ENCODE results near the gene MOCOS. TPM values are rescaled to one million over a fixed set of nuclear protein-coding genes. Genes with fewer than 3 reads are reported as not detected.

The MOCOS gene
- total RNA-seq, 1 donor from 2014 or later = 1.9 TPM

GRCh38 chr18:36303211-36303844 is 116.0 kb downstream of the MOCOS start:
- Histone ChIP-seq H3K36me3 (ENCODE audit: insufficient read depth, low read length) (no peaks in the 10 kb centered on the region), H4K20me1 (ENCODE audit: insufficient read depth, low read length) (peaks cover 9% of the 10 kb centered on the region), H3K27me3 (ENCODE audit: insufficient read depth, low read length) (no peaks in the 10 kb centered on the region), H3K9ac (ENCODE audit: low read length) (no peak overlapping the region), H3K27ac (ENCODE audit: low read depth, low read length) (no peak overlapping the region), H2AFZ (ENCODE audit: low read depth, low read length) (no peak overlapping the region), H3K4me3 (ENCODE audit: insufficient read depth, low read depth, low read length) (no peak overlapping the region), H3K79me2 (ENCODE audit: insufficient read depth, low read length) (peaks cover 73% of the 10 kb centered on the region), H3K4me2 (ENCODE audit: low read length) (no peak overlapping the region), H3K4me1 (ENCODE audit: insufficient read depth, low read length) (peaks cover 11% of the 10 kb centered on the region), H3K9me3 (ENCODE audit: insufficient read depth, low read depth, low read length) (no peaks in the 10 kb centered on the region)
- TF ChIP-seq EZH2 (IDR thresholded peaks at IDR 0.05; ENCODE audit: insufficient read depth, low read length) (no peak), CTCF (IDR thresholded peaks at IDR 0.05; ENCODE audit: insufficient read depth, low read depth, low read length) (no peak)
- Mint-ChIP-seq H3K9me3 (ENCODE audit: unreplicated experiment) (no peaks in the 10 kb centered on the region), H3K27me3 (ENCODE audit: low read depth, unreplicated experiment) (peaks cover 28% of the 10 kb centered on the region), H3K36me3 (ENCODE audit: low read depth, unreplicated experiment) (no peaks in the 10 kb centered on the region), H3K4me1 (ENCODE audit: low read depth, unreplicated experiment) (peaks cover 36% of the 10 kb centered on the region), H3K27ac (ENCODE audit: unreplicated experiment) (peak overlapping the region; percentile 2), H3K4me3 (ENCODE audit: unreplicated experiment) (no peak overlapping the region)
- no peak for DNase-seq (ENCODE audit: low read depth)
- no peak for FAIRE-seq

GRCh38 chr18:36304723-36305122 is 117.4 kb downstream of the MOCOS start:
- FAIRE-seq = no peak
- peaks cover 23% of the 10 kb centered on the region for H3K4me1 ChIP-seq (ENCODE audit: insufficient read depth, low read length)
- Mint-ChIP-seq H3K27ac (ENCODE audit: unreplicated experiment) (no peak overlapping the region), H3K27me3 (ENCODE audit: low read depth, unreplicated experiment) (peaks cover 19% of the 10 kb centered on the region), H3K36me3 (ENCODE audit: low read depth, unreplicated experiment) (no peaks in the 10 kb centered on the region), H3K4me3 (ENCODE audit: unreplicated experiment) (no peak overlapping the region), H3K4me1 (ENCODE audit: low read depth, unreplicated experiment) (peaks cover 50% of the 10 kb centered on the region), H3K9me3 (ENCODE audit: unreplicated experiment) (no peaks in the 10 kb centered on the region)
- H3K27ac ChIP-seq (ENCODE audit: low read depth, low read length) = no peak overlapping the region
- peaks cover 6% of the 10 kb centered on the region for H4K20me1 ChIP-seq (ENCODE audit: insufficient read depth, low read length)
- DNase-seq (ENCODE audit: low read depth) = no peak
- no peak overlapping the region for H3K4me2 ChIP-seq (ENCODE audit: low read length)
- H3K36me3 ChIP-seq (ENCODE audit: insufficient read depth, low read length) = no peaks in the 10 kb centered on the region
- H3K9ac ChIP-seq (ENCODE audit: low read length) = no peak overlapping the region
- no peak for TF ChIP-seq EZH2 (IDR thresholded peaks at IDR 0.05; ENCODE audit: insufficient read depth, low read length)
- no peak for TF ChIP-seq CTCF (IDR thresholded peaks at IDR 0.05; ENCODE audit: insufficient read depth, low read depth, low read length)
- peaks cover 66% of the 10 kb centered on the region for H3K79me2 ChIP-seq (ENCODE audit: insufficient read depth, low read length)
- no peaks in the 10 kb centered on the region for H3K9me3 ChIP-seq (ENCODE audit: insufficient read depth, low read depth, low read length)
- no peak overlapping the region for H3K4me3 ChIP-seq (ENCODE audit: insufficient read depth, low read depth, low read length)
- no peaks in the 10 kb centered on the region for H3K27me3 ChIP-seq (ENCODE audit: insufficient read depth, low read length)
- no peak overlapping the region for H2AFZ ChIP-seq (ENCODE audit: low read depth, low read length)

GRCh38 chr18:36305375-36305774 is 118.1 kb downstream of the MOCOS start:
- no peak for TF ChIP-seq EZH2 (IDR thresholded peaks at IDR 0.05; ENCODE audit: insufficient read depth, low read length)
- no peak for TF ChIP-seq CTCF (IDR thresholded peaks at IDR 0.05; ENCODE audit: insufficient read depth, low read depth, low read length)
- Histone ChIP-seq H3K79me2 (ENCODE audit: insufficient read depth, low read length) (peaks cover 60% of the 10 kb centered on the region), H4K20me1 (ENCODE audit: insufficient read depth, low read length) (peaks cover 6% of the 10 kb centered on the region), H3K4me3 (ENCODE audit: insufficient read depth, low read depth, low read length) (no peak overlapping the region), H3K4me1 (ENCODE audit: insufficient read depth, low read length) (peaks cover 30% of the 10 kb centered on the region), H3K4me2 (ENCODE audit: low read length) (no peak overlapping the region), H3K9me3 (ENCODE audit: insufficient read depth, low read depth, low read length) (no peaks in the 10 kb centered on the region), H3K27me3 (ENCODE audit: insufficient read depth, low read length) (no peaks in the 10 kb centered on the region), H3K9ac (ENCODE audit: low read length) (no peak overlapping the region), H2AFZ (ENCODE audit: low read depth, low read length) (no peak overlapping the region), H3K27ac (ENCODE audit: low read depth, low read length) (no peak overlapping the region), H3K36me3 (ENCODE audit: insufficient read depth, low read length) (no peaks in the 10 kb centered on the region)
- peaks cover 57% of the 10 kb centered on the region for H3K4me1 Mint-ChIP-seq (ENCODE audit: low read depth, unreplicated experiment)
- DNase-seq (ENCODE audit: low read depth) = no peak
- H3K36me3 Mint-ChIP-seq (ENCODE audit: low read depth, unreplicated experiment) = no peaks in the 10 kb centered on the region
- no peak overlapping the region for H3K27ac Mint-ChIP-seq (ENCODE audit: unreplicated experiment)
- no peak overlapping the region for H3K4me3 Mint-ChIP-seq (ENCODE audit: unreplicated experiment)
- H3K27me3 Mint-ChIP-seq (ENCODE audit: low read depth, unreplicated experiment) = peaks cover 14% of the 10 kb centered on the region
- no peaks in the 10 kb centered on the region for H3K9me3 Mint-ChIP-seq (ENCODE audit: unreplicated experiment)
- no peak for FAIRE-seq
